ENCODE results near the gene IGSF23.

- no peak for TF ChIP-seq CREB5 (CRISPR knock-in tag; IDR thresholded peaks at IDR 0.05; ENCODE audit: low read depth)
- no peak for TF ChIP-seq ARNTL (CRISPR knock-in tag; IDR thresholded peaks at IDR 0.05; ENCODE audit: borderline replicate concordance, low read depth)
- no peak for TF ChIP-seq ZFP3 (CRISPR knock-in tag; IDR thresholded peaks at IDR 0.05)
- TF ChIP-seq ZNF565 (CRISPR knock-in tag; conservative IDR thresholded peaks at IDR 0.05; ENCODE audit: low read depth) = no peak
- TF ChIP-seq, protein P1, sequence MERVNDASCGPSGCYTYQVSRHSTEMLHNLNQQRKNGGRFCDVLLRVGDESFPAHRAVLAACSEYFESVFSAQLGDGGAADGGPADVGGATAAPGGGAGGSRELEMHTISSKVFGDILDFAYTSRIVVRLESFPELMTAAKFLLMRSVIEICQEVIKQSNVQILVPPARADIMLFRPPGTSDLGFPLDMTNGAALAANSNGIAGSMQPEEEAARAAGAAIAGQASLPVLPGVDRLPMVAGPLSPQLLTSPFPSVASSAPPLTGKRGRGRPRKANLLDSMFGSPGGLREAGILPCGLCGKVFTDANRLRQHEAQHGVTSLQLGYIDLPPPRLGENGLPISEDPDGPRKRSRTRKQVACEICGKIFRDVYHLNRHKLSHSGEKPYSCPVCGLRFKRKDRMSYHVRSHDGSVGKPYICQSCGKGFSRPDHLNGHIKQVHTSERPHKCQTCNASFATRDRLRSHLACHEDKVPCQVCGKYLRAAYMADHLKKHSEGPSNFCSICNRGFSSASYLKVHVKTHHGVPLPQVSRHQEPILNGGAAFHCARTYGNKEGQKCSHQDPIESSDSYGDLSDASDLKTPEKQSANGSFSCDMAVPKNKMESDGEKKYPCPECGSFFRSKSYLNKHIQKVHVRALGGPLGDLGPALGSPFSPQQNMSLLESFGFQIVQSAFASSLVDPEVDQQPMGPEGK (CRISPR knock-in tag; IDR thresholded peaks at IDR 0.05; ENCODE audit: borderline replicate concordance) = no peak
- TF ChIP-seq SNAI2 (CRISPR knock-in tag; IDR thresholded peaks at IDR 0.05) = no peak
- no peak for TF ChIP-seq TCF4 (CRISPR knock-in tag; IDR thresholded peaks at IDR 0.05; ENCODE audit: borderline replicate concordance)
- TF ChIP-seq ESRRG (CRISPR knock-in tag; IDR thresholded peaks at IDR 0.05) = no peak
- TF ChIP-seq ZFP30 (CRISPR knock-in tag; IDR thresholded peaks at IDR 0.05) = no peak
- TF ChIP-seq ZNF70 (CRISPR knock-in tag; IDR thresholded peaks at IDR 0.05) = no peak
- no peak for TF ChIP-seq ZNF8 (CRISPR knock-in tag; IDR thresholded peaks at IDR 0.05)
Measured at GRCh38 chr19:44615863-44616247, 2.5 kb downstream of the IGSF23 start.

All from SK-N-SH treated with all-trans-retinoic acid at 6 μM for 48 hours (cell line).